GM12891 (cell line): ENCODE data around the gene TCTN3.
"Not testable (repeated sequence)": the region's sequence is repeated elsewhere in the genome, so short reads cannot be mapped to it uniquely, and the experiment has no call there.

ENCODE experiments used
- POLR2AphosphoS5 ChIP-seq: IDR thresholded peaks from 2 replicates; pipeline ENCODE4 v1.6.1; 2011; ENCODE audit warnings: low read depth, low read length, control low read depth
- TAF1 ChIP-seq: IDR thresholded peaks from 2 replicates; pipeline ENCODE4 v1.6.1; 2011; ENCODE audit warnings: low read depth, low read length, control low read depth

DNA sequence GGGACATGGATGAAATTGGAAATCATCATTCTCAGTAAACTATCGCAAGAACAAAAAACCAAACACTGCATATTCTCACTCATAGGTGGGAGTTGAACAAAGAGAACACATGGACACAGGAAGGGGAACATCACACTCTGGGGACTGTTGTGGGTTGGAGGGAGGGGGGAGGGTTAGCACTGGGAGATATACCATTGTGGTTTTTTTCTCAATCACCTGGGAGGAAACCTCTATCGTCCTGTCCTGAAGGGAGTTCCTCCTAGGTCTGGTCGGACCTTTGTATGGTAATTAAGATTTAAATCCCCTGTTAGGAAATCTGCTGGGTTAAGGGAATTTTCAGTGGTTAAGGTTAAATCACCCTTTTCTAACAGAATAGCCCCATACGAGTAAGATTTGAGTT, 28.8 kb upstream of the TCTN3 start:
- TF ChIP-seq POLR2AphosphoS5, TAF1: not testable (repeated sequence)
